Fibroblast of the aortic adventitia (primary cell): ENCODE measurements around the gene SCLY. TPM values are rescaled to one million over a fixed set of nuclear protein-coding genes. Genes with fewer than 3 reads are reported as not detected.

ENCODE experiments used
- DNase-seq: peaks from one replicate; pipeline ENCODE4 v3.0.0-alpha.2; 2010; ENCODE audit warnings: low read depth
- H3K4me3 ChIP-seq: 2 replicates; pipeline ENCODE4 v1.5.1; 2011; ENCODE audit warnings: low read depth, mild to moderate bottlenecking, control low read depth, low read length, moderate library complexity
- total RNA-seq: library from RNA; depleted of rRNA; stranded (reverse); fragments of >200 nt; gene quantifications from 2 replicates; pipeline ENCODE4 v1.2.3, GENCODE V29; 2012; ENCODE audit warnings: low replicate concordance
- TF ChIP-seq, protein P1 (sequence below): IDR thresholded peaks from 2 replicates; pipeline ENCODE4 v1.5.1; 2011; ENCODE audit warnings: mild to moderate bottlenecking, low read length, control low read depth, inconsistent platforms; ENCODE audit not compliant: insufficient read depth

Gene SCLY
- total RNA-seq, 1 donor = 13.0 TPM

DNA sequence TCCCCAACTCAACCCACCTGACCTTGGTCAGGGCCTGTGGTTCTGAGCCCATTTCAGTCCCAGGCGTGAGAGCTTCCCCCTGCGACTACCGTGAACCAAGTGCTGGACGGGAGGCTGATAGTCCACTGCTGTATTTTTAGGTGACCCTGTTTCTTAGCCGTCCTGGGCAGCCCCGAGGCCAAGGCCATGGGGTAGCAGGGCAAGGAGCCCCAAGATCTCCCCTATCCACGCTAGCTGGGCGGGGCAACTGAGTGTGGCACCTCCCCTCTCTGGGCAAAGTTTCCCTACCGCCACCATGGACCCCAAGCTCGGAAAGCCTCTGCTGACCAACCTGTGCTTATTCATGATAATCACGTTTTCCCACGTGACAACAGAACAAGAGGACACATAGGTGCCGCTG is 77.1 kb downstream of the SCLY start:
- TF ChIP-seq, protein P1, sequence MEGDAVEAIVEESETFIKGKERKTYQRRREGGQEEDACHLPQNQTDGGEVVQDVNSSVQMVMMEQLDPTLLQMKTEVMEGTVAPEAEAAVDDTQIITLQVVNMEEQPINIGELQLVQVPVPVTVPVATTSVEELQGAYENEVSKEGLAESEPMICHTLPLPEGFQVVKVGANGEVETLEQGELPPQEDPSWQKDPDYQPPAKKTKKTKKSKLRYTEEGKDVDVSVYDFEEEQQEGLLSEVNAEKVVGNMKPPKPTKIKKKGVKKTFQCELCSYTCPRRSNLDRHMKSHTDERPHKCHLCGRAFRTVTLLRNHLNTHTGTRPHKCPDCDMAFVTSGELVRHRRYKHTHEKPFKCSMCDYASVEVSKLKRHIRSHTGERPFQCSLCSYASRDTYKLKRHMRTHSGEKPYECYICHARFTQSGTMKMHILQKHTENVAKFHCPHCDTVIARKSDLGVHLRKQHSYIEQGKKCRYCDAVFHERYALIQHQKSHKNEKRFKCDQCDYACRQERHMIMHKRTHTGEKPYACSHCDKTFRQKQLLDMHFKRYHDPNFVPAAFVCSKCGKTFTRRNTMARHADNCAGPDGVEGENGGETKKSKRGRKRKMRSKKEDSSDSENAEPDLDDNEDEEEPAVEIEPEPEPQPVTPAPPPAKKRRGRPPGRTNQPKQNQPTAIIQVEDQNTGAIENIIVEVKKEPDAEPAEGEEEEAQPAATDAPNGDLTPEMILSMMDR = no peak
- DNase-seq = no peak
- no peak overlapping the region for H3K4me3 ChIP-seq

DNA sequence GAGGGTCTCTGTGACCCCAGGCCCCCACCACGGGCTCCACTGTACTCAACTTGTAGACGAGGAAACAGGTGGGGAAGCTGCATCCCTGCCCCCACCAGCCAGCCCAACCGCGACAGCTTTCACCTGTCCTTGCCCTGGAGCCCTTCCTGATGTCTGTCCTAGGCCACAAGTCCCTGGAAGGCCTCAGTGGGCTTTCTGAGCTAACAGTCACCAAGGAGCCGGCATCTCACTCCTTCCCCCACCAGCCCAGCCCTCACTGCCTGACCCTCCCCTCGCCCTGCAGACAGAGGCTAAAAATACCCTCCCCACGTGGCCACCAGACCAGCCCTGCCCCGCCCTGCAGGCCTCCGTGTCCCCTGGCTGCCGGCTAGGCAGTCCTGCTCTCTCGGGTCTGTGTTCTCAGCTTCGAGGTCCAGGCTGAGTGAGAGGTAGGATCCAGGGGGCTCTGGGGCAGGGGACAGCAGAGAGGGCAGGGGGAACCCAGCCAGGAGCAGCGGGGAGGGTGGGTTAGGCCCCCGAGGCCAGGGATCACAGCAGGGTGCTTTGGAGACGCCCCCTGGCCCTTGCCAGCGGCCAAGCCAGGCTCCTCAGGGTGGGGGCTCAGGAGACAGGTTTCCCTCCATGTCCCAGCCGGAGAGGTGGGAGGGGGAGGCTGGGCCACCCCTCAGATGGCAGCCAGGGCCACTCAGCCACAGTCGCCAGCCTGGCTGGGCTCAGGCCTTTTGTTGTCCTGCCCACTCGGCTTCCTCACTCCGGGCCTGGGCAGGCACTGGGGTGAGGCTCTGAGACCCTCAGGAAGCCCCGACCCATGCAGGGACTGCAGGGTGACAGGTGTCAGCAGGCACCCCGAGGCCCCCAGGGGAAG is 77.8 kb downstream of the SCLY start, which contains the start of gene KLHL30:
Gene KLHL30 (plus strand): TSS at position 338 of the 865 bp plus-strand sequence. CDS start 2,087 bp downstream, outside the sequence.
- H3K4me3 ChIP-seq = no peak within 1 kb of the TSS
- TF ChIP-seq, protein P1 = no peak

GRCh38 chr2:238139196-238140039 is 78.6 kb downstream of the SCLY start:
- no peak overlapping the region for H3K4me3 ChIP-seq
- no peak for DNase-seq
- TF ChIP-seq, protein P1 = peak; percentile 40

More for the DNA sequence above, 77.8 kb downstream of the SCLY start, which contains the start of gene KLHL30:
- DNase-seq = no peak

DNA sequence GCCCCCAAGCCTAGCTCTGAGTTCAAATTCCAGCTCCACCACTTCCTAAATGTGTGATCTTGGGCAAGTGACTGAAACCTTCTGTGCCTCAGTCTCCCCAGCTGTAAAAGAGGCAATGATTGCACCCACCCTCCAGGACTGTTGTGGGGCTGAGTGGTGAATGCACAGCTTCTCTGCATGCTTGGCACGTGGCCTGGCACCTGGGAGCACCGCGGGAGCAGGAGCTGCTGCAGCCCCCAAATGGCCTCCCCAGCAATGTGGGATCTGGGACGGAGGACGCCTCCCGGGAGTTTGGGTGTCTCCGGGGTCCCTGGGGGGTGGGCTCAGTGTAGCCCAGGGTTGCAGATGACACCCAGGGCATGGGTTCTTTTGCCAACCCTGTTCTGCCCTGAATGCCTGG is 79.2 kb downstream of the SCLY start:
- no peak for DNase-seq
- TF ChIP-seq, protein P1 = no peak
- H3K4me3 ChIP-seq = no peak overlapping the region

GRCh38 chr2:238140721-238141540 is 80.1 kb downstream of the SCLY start:
- DNase-seq = no peak
- no peak overlapping the region for H3K4me3 ChIP-seq
- TF ChIP-seq, protein P1 = no peak
